HepG2 (cell line): Measurements from ENCODE around the gene CCNA2. TPM values are rescaled to one million over a fixed set of nuclear protein-coding genes. Genes with fewer than 3 reads are reported as not detected.

Source experiments
- ATAC-seq: fragments of 200-7000 bp; cut with Tn5 transposase; 3 replicates; pipeline ENCODE4 v1.9.1; 2020; ENCODE audit warnings: mild to moderate bottlenecking, moderate library complexity
- BruUV-seq: library from RNA; stranded (reverse); fragments of 400-500 nt; replicated peaks from 2 replicates; lab custom pipeline; 2021; lab: Mats Ljungman, UMichigan
- CTCF ChIA-PET: fragments of 300-600 bp; formaldehyde crosslinking; extraction: SDS; loops from one replicate; lab custom pipeline; 2021; ENCODE audit warnings: low total read pairs, inconsistent platforms, low intra/inter-chr PET ratio; lab: Yijun Ruan, JAX
- POLR2A ChIA-PET: fragments of 350-600 bp; sonication (Branson Sonifier 250); formaldehyde crosslinking; loops from one replicate; lab custom pipeline; 2020; ENCODE audit warnings: antibody characterized with exemption, inconsistent platforms; lab: Yijun Ruan, JAX
- DNase-seq: peaks from one replicate; pipeline ENCODE4 v3.0.0-alpha.2; 2015; ENCODE audit warnings: low spot score
- FAIRE-seq: peaks from 3 replicates; lab custom pipeline; 2011; peaks lifted over from hg19 to GRCh38; lab: Jason Lieb, UNC
- H2AFZ ChIP-seq: one replicate; pipeline ENCODE4 v1.6.1; 2011; ENCODE audit warnings: low read length, inconsistent platforms
- H3K27ac ChIP-seq: fragments of 300-600 bp; 3 replicates; pipeline ENCODE4 v1.8.0; 2011; ENCODE audit warnings: mixed run types, mild to moderate bottlenecking, mixed read lengths, low read length, inconsistent platforms; ENCODE audit not compliant: insufficient read depth; ENCODE audit errors: extremely low read length
- H3K27me3 ChIP-seq, 2 experiments: fragments of 200-600 bp in 1 of 2; 2 replicates in 1 of 2; 3 replicates in 1 of 2; pipeline versions ENCODE4 v1.6.0 to v1.8.0; 2011; ENCODE audit warnings: low read length in 2 of 2, mild to moderate bottlenecking in 2 of 2, moderate library complexity in 2 of 2, inconsistent platforms in 1 of 2; ENCODE audit not compliant: insufficient read depth in 2 of 2, control insufficient read depth in 1 of 2
- H3K36me3 ChIP-seq, 2 experiments: fragments of 200-600 bp in 1 of 2; replicated peaks in 1 of 2; 2 replicates in 1 of 2; 3 replicates in 1 of 2; pipeline versions ENCODE4 v1.5.1 to v1.8.0; 2011; ENCODE audit warnings: low read length in 2 of 2, inconsistent platforms in 1 of 2; ENCODE audit not compliant: insufficient read depth in 2 of 2, control insufficient read depth in 1 of 2
- H3K4me1 ChIP-seq: 2 replicates; pipeline ENCODE4 v1.5.1; 2012; ENCODE audit warnings: low read length, inconsistent platforms; ENCODE audit not compliant: insufficient read depth
- H3K4me2 ChIP-seq: 2 replicates; pipeline ENCODE4 v1.6.0; 2011; ENCODE audit warnings: low read depth, low read length, inconsistent platforms
- H3K4me3 ChIP-seq, 3 experiments: fragments of 200-600 bp in 1 of 3; sonication (generic), shearing (Covaris generic) in 1 of 3; replicated peaks in 1 of 3; 2 replicates each; pipeline ENCODE4 v1.5.1; 2011 to 2016; ENCODE audit warnings: low read length in 3 of 3, inconsistent platforms in 2 of 3, low read depth in 2 of 3, mild to moderate bottlenecking in 2 of 3, control low read depth in 1 of 3, mixed read lengths in 1 of 3; ENCODE audit not compliant: insufficient read depth in 1 of 3
- H3K79me2 ChIP-seq: one replicate; pipeline ENCODE4 v1.6.1; 2011; ENCODE audit warnings: low read length, inconsistent platforms; ENCODE audit not compliant: insufficient read depth
- H3K9ac ChIP-seq: 2 replicates; pipeline ENCODE4 v1.6.0; 2011; ENCODE audit warnings: mild to moderate bottlenecking, low read depth, low read length, inconsistent platforms; ENCODE audit not compliant: insufficient read depth
- H3K9me3 ChIP-seq: 2 replicates; pipeline ENCODE4 v1.5.1; 2012; ENCODE audit warnings: mild to moderate bottlenecking, low read length
- H4K20me1 ChIP-seq: 2 replicates; pipeline ENCODE4 v1.6.0; 2011; ENCODE audit warnings: inconsistent platforms, mild to moderate bottlenecking, low read length, moderate library complexity; ENCODE audit not compliant: insufficient read depth
- CEBPB ChIP-seq: IDR thresholded peaks from 2 replicates; pipeline ENCODE4 v1.6.1; 2011; ENCODE audit warnings: low read depth, low read length, improper control_type of control experiment, borderline replicate concordance
- ELF1 ChIP-seq: sonication (generic); formaldehyde crosslinking; IDR thresholded peaks from 2 replicates; pipeline ENCODE4 v1.4.0; 2020; ENCODE audit warnings: missing genetic modification reagents
- ZNF737 ChIP-seq: sonication (generic); formaldehyde crosslinking; IDR thresholded peaks from 2 replicates; pipeline ENCODE4 v1.5.0; 2020; ENCODE audit warnings: missing genetic modification reagents, mild to moderate bottlenecking, borderline replicate concordance
- WGBS: methylation state at CpG from one replicate; pipeline ENCODE4 v1.1.6; 2017; ENCODE audit warnings: low lambda C conversion rate; 5-methylcytosine and 5-hydroxymethylcytosine counted together
- in situ Hi-C: cut with HindIII; loops from 2 replicates; pipeline ENCODE4 v1.10.0; 2017; ENCODE audit warnings: low pct_unique_long_range_greater_than_20kb; ENCODE audit not compliant: extremely low pct_ligation_motif_present
- intact Hi-C: fragments of 100-400 bp; cut with micrococcal nuclease; formaldehyde crosslinking; loops from one replicate; pipeline ENCODE4 v1.10.0; 2022; ENCODE audit not compliant: unreplicated experiment
- polyA plus RNA-seq, 8 experiments: library from polyadenylated mRNA; depleted of rRNA in 3 of 8; stranded (reverse) in 7 of 8; unstranded in 1 of 8; fragments of >200 nt; fragmentation: Illumina TruSeq in 4 of 8; extraction: Trizol in 4 of 8; gene quantifications; 2 replicates each; pipeline versions ENCODE4 v1.2.1 to v1.2.3, GENCODE V29; 2011 to 2016; ENCODE audit warnings: low read depth in 4 of 8, missing spikeins in 1 of 8, mixed read lengths in 1 of 8; ENCODE audit not compliant: insufficient read depth in 1 of 8
- total RNA-seq, 5 experiments: library from RNA; depleted of rRNA; stranded (reverse); fragments of >200 nt; fragmentation: Illumina TruSeq; extraction: Trizol; gene quantifications; 2 replicates each; pipeline ENCODE4 v1.2.3, GENCODE V29; 2016; ENCODE audit warnings: low read depth in 1 of 5
- TF ChIP-seq, protein P1 (sequence below): sonication (generic); formaldehyde crosslinking; IDR thresholded peaks from 2 replicates; pipeline ENCODE4 v1.4.0; 2020; ENCODE audit warnings: missing genetic modification reagents, borderline replicate concordance
- TF ChIP-seq, protein P2 (sequence below): sonication (generic); formaldehyde crosslinking; IDR thresholded peaks from 2 replicates; pipeline ENCODE4 v1.4.0; 2020; ENCODE audit warnings: missing genetic modification reagents

Gene CCNA2
- total and polyA plus RNA-seq, 2 of the 13 experiments (the other 11 are each of a cell fraction or from before 2014, with no cell fraction given), result 31.3 to 105 TPM

- TF ChIP-seq ZNF737 (CRISPR knock-in tag) (no peak), CEBPB (no peak), ELF1 (CRISPR knock-in tag) (no peak)
- TF ChIP-seq, protein P1, sequence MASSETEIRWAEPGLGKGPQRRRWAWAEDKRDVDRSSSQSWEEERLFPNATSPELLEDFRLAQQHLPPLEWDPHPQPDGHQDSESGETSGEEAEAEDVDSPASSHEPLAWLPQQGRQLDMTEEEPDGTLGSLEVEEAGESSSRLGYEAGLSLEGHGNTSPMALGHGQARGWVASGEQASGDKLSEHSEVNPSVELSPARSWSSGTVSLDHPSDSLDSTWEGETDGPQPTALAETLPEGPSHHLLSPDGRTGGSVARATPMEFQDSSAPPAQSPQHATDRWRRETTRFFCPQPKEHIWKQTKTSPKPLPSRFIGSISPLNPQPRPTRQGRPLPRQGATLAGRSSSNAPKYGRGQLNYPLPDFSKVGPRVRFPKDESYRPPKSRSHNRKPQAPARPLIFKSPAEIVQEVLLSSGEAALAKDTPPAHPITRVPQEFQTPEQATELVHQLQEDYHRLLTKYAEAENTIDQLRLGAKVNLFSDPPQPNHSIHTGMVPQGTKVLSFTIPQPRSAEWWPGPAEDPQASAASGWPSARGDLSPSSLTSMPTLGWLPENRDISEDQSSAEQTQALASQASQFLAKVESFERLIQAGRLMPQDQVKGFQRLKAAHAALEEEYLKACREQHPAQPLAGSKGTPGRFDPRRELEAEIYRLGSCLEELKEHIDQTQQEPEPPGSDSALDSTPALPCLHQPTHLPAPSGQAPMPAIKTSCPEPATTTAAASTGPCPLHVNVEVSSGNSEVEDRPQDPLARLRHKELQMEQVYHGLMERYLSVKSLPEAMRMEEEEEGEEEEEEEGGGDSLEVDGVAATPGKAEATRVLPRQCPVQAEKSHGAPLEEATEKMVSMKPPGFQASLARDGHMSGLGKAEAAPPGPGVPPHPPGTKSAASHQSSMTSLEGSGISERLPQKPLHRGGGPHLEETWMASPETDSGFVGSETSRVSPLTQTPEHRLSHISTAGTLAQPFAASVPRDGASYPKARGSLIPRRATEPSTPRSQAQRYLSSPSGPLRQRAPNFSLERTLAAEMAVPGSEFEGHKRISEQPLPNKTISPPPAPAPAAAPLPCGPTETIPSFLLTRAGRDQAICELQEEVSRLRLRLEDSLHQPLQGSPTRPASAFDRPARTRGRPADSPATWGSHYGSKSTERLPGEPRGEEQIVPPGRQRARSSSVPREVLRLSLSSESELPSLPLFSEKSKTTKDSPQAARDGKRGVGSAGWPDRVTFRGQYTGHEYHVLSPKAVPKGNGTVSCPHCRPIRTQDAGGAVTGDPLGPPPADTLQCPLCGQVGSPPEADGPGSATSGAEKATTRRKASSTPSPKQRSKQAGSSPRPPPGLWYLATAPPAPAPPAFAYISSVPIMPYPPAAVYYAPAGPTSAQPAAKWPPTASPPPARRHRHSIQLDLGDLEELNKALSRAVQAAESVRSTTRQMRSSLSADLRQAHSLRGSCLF (CRISPR knock-in tag), result no peak
Observed at GRCh38 chr4:121777625-121778024, 46.1 kb downstream of the CCNA2 start (continued).

- no peak overlapping the region for H3K27ac ChIP-seq
- H3K9me3 ChIP-seq, result no peaks in the 10 kb centered on the region
- TF ChIP-seq, protein P2, sequence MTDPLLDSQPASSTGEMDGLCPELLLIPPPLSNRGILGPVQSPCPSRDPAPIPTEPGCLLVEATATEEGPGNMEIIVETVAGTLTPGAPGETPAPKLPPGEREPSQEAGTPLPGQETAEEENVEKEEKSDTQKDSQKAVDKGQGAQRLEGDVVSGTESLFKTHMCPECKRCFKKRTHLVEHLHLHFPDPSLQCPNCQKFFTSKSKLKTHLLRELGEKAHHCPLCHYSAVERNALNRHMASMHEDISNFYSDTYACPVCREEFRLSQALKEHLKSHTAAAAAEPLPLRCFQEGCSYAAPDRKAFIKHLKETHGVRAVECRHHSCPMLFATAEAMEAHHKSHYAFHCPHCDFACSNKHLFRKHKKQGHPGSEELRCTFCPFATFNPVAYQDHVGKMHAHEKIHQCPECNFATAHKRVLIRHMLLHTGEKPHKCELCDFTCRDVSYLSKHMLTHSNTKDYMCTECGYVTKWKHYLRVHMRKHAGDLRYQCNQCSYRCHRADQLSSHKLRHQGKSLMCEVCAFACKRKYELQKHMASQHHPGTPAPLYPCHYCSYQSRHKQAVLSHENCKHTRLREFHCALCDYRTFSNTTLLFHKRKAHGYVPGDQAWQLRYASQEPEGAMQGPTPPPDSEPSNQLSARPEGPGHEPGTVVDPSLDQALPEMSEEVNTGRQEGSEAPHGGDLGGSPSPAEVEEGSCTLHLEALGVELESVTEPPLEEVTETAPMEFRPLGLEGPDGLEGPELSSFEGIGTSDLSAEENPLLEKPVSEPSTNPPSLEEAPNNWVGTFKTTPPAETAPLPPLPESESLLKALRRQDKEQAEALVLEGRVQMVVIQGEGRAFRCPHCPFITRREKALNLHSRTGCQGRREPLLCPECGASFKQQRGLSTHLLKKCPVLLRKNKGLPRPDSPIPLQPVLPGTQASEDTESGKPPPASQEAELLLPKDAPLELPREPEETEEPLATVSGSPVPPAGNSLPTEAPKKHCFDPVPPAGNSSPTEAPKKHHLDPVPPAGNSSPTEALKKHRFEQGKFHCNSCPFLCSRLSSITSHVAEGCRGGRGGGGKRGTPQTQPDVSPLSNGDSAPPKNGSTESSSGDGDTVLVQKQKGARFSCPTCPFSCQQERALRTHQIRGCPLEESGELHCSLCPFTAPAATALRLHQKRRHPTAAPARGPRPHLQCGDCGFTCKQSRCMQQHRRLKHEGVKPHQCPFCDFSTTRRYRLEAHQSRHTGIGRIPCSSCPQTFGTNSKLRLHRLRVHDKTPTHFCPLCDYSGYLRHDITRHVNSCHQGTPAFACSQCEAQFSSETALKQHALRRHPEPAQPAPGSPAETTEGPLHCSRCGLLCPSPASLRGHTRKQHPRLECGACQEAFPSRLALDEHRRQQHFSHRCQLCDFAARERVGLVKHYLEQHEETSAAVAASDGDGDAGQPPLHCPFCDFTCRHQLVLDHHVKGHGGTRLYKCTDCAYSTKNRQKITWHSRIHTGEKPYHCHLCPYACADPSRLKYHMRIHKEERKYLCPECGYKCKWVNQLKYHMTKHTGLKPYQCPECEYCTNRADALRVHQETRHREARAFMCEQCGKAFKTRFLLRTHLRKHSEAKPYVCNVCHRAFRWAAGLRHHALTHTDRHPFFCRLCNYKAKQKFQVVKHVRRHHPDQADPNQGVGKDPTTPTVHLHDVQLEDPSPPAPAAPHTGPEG, result no peak
Observed at GRCh38 chr4:121776610-121777401, 46.9 kb downstream of the CCNA2 start.

More at GRCh38 chr4:121776610-121777401, 46.9 kb downstream of the CCNA2 start:
- in situ Hi-C loops, result no loop called here
- Histone ChIP-seq H3K9ac (no peak overlapping the region), H3K4me2 (no peak overlapping the region), H3K4me3 (no peak overlapping the region), H3K36me3 (no peaks in the 10 kb centered on the region), H2AFZ (no peak overlapping the region), H3K27me3 (peaks cover 0 to 16% of the 10 kb centered on the region in 2 experiments; a peak in 4 of 5 replicates), H4K20me1 (no peaks in the 10 kb centered on the region), H3K4me1 (no peaks in the 10 kb centered on the region), H3K79me2 (no peaks in the 10 kb centered on the region)
- FAIRE-seq (no peak), DNase-seq (no peak), ATAC-seq (no peak)
- BruUV-seq, result no TSS peak
- CTCF ChIA-PET, result no interaction called here
- POLR2A ChIA-PET, result no interaction called here
- intact Hi-C loops, result no loop called here
- WGBS, result 19% methylated on average over 6 of the region's 6 CpGs
